IPS-18c (cell line): Measurements from ENCODE around the gene EDN3.

ENCODE experiments used
- H3K4me3 ChIP-seq: 2 replicates; pipeline ENCODE4 v1.7.0; 2013; ENCODE audit warnings: low read depth, mild to moderate bottlenecking, low read length, moderate library complexity; ENCODE audit not compliant: insufficient read depth
- H3K9me3 ChIP-seq: one replicate; pipeline ENCODE4 v1.6.1; 2013; ENCODE audit warnings: mild to moderate bottlenecking, low read length, moderate library complexity; ENCODE audit not compliant: control insufficient read depth, insufficient read depth

EDN3 gene

DNA sequence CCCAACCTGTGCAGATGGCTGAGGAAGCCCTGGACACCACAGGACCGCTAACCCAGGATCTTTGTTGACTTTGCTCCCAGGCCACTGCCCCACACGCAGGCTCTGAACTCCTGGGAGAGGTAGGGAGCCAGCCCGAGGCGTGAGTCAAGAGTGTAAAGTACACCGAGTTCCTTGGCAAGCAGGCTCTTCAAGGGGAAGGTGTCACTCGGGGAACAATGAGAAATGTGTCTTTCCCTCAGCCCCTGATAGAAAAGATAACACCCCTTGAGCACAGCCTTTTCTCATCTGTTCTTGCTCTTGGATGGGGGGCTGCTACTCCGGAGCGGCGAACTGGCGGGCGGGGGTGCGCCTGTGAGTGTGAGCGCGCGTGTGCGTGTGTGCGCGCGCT, 472 bp upstream of the EDN3 start:
- no peaks in the 10 kb centered on the region for H3K9me3 ChIP-seq
- peak overlapping the region; percentile 16; the same call in 1 of the 2 replicates for H3K4me3 ChIP-seq

GRCh38 chr20:59301343-59302007, 1.1 kb downstream of the EDN3 start:
- H3K4me3 ChIP-seq: peak overlapping the region; percentile 61; the same call in 1 of the 2 replicates
- H3K9me3 ChIP-seq: no peaks in the 10 kb centered on the region

DNA sequence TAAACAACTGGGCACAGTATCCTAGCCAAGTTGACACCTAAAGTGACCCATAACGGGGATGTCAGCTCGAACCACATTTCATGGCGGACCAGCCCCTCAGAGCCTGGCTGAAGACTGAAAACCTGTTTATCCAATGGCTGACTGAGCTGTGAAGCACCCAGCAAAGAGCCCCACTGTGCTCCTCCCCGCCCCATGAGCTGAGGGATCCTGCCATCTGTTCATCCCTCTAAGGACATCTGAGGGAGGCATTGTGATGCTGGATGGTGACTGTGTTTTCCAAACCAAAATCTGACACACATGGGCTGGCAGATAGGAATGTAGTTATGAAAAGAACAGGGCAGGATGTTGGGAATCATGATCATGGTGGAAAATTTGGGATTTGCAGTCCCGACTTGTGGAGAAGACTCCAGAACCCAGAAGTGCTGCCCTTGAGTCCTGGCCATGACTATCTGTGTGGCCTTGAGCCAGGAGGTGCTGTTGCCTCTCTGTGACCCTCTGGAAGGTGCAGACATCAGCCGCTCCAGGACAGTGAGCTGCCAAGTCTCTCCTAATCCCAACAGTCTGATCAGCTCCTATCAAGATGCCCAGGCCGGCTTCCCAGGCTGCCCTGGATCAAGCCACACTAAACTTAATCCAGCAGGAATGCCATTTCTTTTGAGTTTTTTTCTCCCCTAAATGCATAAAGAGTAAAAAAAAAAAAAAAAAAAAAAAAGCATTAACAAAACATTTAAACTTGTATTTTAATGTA, 5.7 kb downstream of the EDN3 start:
- no peak overlapping the region for H3K4me3 ChIP-seq
- no peaks in the 10 kb centered on the region for H3K9me3 ChIP-seq

GRCh38 chr20:59307270-59307669, 6.9 kb downstream of the EDN3 start:
- no peaks in the 10 kb centered on the region for H3K9me3 ChIP-seq
- no peak overlapping the region for H3K4me3 ChIP-seq

DNA sequence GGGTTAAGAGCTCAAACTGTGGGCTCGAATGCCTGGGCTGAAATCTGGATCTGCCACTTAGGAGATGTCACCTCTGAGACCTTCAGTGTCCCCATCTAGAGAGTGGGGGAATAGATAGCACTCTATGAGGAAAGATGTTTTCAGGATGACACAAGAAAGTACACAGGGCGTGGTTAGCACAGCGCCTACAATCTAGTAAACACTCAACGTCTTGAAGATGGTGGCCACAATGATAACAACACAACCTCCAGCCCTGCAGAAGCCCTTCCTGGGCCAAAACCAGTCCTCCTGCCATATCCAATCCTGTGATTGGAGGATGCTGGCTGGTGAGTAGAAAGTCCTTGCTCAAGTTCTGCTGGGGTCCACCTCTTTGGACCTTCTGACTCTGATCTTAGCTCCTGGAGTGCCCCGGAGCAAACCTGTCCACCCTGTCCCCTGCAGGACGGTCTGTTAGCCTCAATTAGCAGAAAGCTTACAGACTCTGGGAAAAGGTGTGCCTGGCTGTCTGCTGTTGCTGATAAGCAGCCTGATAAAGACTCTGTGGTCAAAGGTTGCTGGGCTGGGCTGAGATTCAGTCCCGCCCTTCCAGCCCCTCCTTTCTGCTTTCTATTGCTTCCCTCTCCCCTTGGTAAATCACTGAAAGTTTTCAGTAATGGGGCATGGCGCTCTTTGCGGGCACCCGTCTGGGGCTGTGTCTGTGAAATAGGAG, 8.2 kb downstream of the EDN3 start:
- Histone ChIP-seq H3K9me3 (no peaks in the 10 kb centered on the region), H3K4me3 (no peak overlapping the region)

DNA sequence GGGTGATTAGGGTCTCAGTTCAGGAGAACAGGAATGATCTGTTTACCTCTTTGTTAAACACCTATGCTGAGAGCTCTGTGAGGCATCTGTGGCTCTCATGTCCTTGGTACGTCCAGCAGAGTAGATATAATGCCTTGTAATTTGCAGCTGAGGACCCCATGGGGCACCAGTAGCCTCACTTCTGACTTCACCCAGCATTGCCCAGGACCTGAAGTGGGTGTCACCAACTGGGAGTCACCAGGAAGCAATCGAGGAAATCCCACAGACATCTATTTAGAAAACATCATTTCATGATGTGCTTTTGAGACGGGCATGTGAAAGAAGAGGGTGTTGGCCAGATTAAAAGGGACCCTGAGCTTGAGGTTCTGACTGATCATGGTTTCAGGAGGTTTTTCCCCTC, 8.8 kb downstream of the EDN3 start:
- Histone ChIP-seq H3K9me3 (no peaks in the 10 kb centered on the region), H3K4me3 (no peak overlapping the region)

DNA sequence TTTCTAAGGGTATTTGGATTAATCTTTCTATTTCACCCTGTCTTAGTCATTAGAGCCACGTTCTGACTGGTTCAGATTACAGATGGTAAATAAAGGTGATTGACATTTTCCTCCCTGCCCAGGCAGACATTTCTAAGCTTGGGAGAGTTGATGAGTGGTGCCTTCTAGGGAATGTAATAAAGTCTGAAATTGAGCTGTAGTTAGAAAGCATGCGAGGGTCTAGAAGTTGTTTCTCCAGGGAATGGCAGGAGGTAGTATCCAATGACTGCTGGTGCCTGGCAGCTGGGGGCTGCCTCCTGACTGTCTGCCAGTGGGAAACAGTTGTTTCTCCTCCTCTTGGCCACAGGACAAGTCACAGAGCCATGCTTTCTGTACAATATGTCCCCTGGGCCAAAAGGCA, 14.6 kb downstream of the EDN3 start:
- H3K4me3 ChIP-seq: no peak overlapping the region
- H3K9me3 ChIP-seq: no peaks in the 10 kb centered on the region

DNA sequence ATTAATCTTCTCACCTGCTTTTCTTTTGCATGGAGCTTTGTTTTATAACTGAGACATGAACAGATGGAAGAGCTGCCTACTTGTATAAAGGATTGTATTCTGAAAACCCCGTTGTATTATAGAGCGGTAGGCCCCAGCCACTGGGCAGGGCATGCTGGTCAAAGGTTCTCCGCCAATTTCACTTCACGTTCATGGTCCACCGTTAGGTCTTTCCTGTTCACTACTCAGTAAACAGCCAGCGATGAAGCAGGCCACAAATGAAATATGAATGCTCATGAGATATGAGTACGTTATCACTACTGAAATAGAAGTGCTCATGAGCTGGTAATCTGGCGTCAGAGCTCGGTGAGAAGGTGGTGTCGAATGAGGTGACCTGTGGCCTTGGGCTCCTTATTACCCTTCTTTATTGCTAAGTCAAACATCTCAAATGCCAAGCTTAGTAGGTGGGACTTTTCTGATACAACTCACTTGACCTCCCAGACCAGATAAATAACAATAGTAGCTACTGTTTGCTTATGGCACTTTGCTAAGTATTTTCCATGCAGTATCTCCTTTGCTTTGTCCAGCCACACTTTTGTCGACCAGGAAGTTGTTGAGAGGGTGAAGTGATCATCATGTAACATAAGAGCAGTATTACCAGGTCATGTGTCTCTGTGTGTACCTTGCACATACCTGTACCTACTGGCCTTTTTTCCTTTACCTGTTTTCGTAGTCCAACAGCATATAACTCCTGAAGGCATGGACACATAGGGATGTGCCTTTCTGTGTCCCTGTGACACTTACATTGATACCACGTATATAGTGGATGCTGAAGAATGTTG, 16.7 kb downstream of the EDN3 start:
- Histone ChIP-seq H3K9me3 (no peaks in the 10 kb centered on the region), H3K4me3 (no peak overlapping the region)

DNA sequence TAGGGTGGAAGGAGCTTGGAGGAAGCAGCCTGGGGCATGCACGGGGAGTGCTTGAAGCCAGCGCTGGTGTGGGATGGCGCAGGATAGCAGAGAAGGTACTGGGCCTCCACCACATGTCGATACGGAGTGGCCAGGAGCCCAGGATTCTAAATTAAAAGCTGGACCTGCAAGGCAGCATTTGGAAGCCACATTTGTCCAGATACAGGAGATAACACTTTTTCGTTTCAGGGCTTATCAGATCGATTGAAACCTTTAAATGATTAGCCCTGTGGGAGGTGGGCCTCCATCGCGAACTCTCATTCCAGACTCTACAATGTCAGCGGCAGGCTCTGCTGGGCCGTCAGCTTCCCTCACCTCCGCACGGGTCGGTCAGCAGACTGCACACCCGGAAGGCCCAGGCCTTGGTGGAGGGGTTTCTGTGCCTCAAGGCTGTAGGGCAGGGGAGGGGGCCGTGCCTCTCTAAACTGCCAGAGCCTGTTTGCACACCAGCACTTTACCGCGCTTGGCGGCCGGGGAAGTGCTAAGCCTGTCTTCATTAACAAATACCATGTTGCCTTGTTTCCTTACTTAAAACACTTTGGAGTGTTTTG, 17.9 kb downstream of the EDN3 start:
- Histone ChIP-seq H3K4me3 (no peak overlapping the region), H3K9me3 (no peaks in the 10 kb centered on the region)

DNA sequence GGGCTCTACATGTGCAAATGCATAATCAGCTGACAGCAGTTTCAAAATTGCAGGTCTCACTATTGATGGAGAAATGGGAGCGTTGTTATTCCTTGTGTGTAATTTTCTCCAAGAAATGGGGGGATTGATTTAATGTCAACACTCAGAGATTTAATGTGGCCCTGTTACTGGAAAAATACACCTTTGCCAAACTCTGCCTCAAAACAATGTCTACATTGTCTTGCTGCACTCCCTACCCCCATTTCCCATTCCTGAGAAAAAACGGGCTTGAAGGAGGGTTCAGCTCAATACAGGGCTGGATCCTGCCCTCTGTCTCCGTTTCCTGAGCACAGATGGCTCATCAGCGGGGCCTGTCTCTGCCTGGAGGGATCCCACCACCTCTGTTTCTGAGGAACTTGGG, 18.4 kb downstream of the EDN3 start:
- H3K4me3 ChIP-seq: no peak overlapping the region
- no peaks in the 10 kb centered on the region for H3K9me3 ChIP-seq

GRCh38 chr20:59320426-59320825, 20.0 kb downstream of the EDN3 start:
- Histone ChIP-seq H3K9me3 (no peaks in the 10 kb centered on the region), H3K4me3 (no peak overlapping the region)

DNA sequence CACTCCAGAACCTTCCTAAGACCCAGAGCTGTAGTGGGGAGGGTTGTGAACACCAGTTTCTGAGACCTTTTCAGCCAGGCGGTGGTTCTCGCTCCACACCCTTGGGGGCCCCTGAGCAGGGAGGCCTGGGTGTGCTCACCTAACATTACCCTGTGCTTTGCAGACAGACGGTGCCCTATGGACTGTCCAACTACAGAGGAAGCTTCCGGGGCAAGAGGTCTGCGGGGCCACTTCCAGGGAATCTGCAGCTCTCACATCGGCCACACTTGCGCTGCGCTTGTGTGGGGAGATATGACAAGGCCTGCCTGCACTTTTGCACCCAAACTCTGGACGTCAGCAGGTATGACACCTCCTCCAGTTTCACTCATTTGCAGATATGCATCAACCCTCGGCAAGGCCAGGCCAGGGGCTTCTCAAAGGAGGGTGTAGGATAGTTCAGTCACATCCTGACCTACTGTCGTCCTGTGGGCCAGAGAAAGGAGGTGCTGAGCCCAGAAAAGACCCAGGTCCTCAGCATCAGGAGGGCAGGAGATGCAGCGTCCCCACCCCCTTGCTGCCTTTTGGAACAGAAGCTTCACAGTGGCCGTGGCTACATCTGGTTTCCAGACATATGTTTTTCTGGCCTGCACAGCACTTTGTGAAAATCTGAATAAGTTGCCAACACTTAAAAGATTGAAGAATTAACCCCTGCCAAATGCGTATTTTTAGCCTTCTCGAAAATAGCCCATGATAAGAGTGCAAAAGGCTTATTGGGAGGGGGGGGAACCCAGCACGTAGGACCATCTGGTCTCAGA, 20.6 kb downstream of the EDN3 start:
- H3K9me3 ChIP-seq: no peaks in the 10 kb centered on the region

GRCh38 chr20:59322081-59322480, 21.7 kb downstream of the EDN3 start:
- Histone ChIP-seq H3K9me3 (no peaks in the 10 kb centered on the region), H3K4me3 (no peak overlapping the region)

More for the DNA sequence above, 20.6 kb downstream of the EDN3 start:
- H3K4me3 ChIP-seq: no peak overlapping the region

- H3K9me3 ChIP-seq: no peaks in the 10 kb centered on the region
Observed at GRCh38 chr20:59322585-59323454, 22.4 kb downstream of the EDN3 start.

GRCh38 chr20:59323731-59324130, 23.3 kb downstream of the EDN3 start:
- Histone ChIP-seq H3K4me3 (no peak overlapping the region), H3K9me3 (no peaks in the 10 kb centered on the region)

More at GRCh38 chr20:59322585-59323454, 22.4 kb downstream of the EDN3 start:
- no peak overlapping the region for H3K4me3 ChIP-seq
